Panc1 (cell line): ENCODE results near the gene CUEDC1. TPM values are rescaled to one million over a fixed set of nuclear protein-coding genes. Genes with fewer than 3 reads are reported as not detected.

Experiments used
- ATAC-seq: fragments of 200-7000 bp; cut with Tn5 transposase; 2 replicates; pipeline ENCODE4 v1.9.1; 2020; ENCODE audit warnings: mild to moderate bottlenecking, moderate library complexity
- BruUV-seq: library from RNA; stranded (reverse); fragments of 400-500 nt; replicated peaks from 2 replicates; lab custom pipeline; 2021; lab: Mats Ljungman, UMichigan
- CTCF ChIA-PET: fragments of 300-600 bp; sonication (Branson Sonifier 250); formaldehyde crosslinking; loops from one replicate; lab custom pipeline; 2022; ENCODE audit warnings: antibody characterized with exemption; lab: Charles Lee
- POLR2A ChIA-PET: fragments of 300-600 bp; sonication (Branson Sonifier 250); formaldehyde crosslinking; loops from one replicate; lab custom pipeline; 2022; ENCODE audit warnings: antibody characterized with exemption; lab: Charles Lee
- DNase-seq: peaks from one replicate; pipeline ENCODE4 v3.0.0-alpha.2; 2010; ENCODE audit warnings: low read depth, low spot score
- H3K27ac ChIP-seq: 2 replicates; pipeline ENCODE4 v1.5.1; 2011; ENCODE audit warnings: mild to moderate bottlenecking, low read length, inconsistent platforms
- H3K27me3 ChIP-seq: fragments of 200-500 bp; sonication (Bioruptor generic); 2 replicates; pipeline ENCODE4 v1.6.0; 2014; ENCODE audit warnings: low read length, inconsistent platforms; ENCODE audit not compliant: control insufficient read depth, insufficient read depth
- H3K36me3 ChIP-seq: fragments of 200-500 bp; sonication (Bioruptor generic); 2 replicates; pipeline ENCODE4 v1.5.1; 2014; ENCODE audit warnings: inconsistent platforms, mild to moderate bottlenecking, low read length, moderate library complexity; ENCODE audit not compliant: control insufficient read depth, insufficient read depth
- H3K4me1 ChIP-seq: 2 replicates; pipeline ENCODE4 v1.5.1; 2011; ENCODE audit warnings: inconsistent platforms, mild to moderate bottlenecking, low read length, moderate library complexity; ENCODE audit not compliant: control insufficient read depth, insufficient read depth
- H3K4me3 ChIP-seq, 2 experiments: 2 replicates each; pipeline ENCODE4 v1.5.1; 2011 to 2012; ENCODE audit warnings: low read depth in 2 of 2, low read length in 2 of 2, mild to moderate bottlenecking in 2 of 2, inconsistent platforms in 1 of 2, moderate library complexity in 1 of 2
- H3K9me3 ChIP-seq: fragments of 200-500 bp; sonication (Bioruptor generic); 2 replicates; pipeline ENCODE4 v1.5.1; 2014; ENCODE audit warnings: low read depth, mild to moderate bottlenecking, inconsistent platforms, low read length, moderate library complexity; ENCODE audit not compliant: control insufficient read depth, insufficient read depth
- POLR2AphosphoS5 ChIP-seq: IDR thresholded peaks from 2 replicates; pipeline ENCODE4 v1.6.1; 2012; ENCODE audit warnings: mild to moderate bottlenecking, low read depth, low read length, moderate library complexity
- SIN3A ChIP-seq: IDR thresholded peaks from 2 replicates; pipeline ENCODE4 v1.6.1; 2012; ENCODE audit warnings: low read depth, mild to moderate bottlenecking, low read length, moderate library complexity, borderline replicate concordance; ENCODE audit not compliant: insufficient read depth
- TCF7L2 ChIP-seq: IDR thresholded peaks from 2 replicates; pipeline ENCODE4 v1.6.1; 2011; ENCODE audit warnings: mild to moderate bottlenecking, low read depth, low read length, inconsistent platforms
- in situ Hi-C: cut with HindIII; loops from 2 replicates; pipeline ENCODE4 v1.10.0; 2016; ENCODE audit warnings: low sequenced_read_pairs, low pct_unique_long_range_greater_than_20kb
- intact Hi-C: fragments of 100-400 bp; cut with micrococcal nuclease; formaldehyde crosslinking; loops from one replicate; pipeline ENCODE4 v1.10.0; 2022; ENCODE audit not compliant: unreplicated experiment
- total RNA-seq: library from RNA; stranded (reverse); gene quantifications from one replicate; pipeline ENCODE4 v1.2.1, GENCODE V29; 2021; ENCODE audit not compliant: unreplicated experiment
- TF ChIP-seq, protein P1 (sequence below): fragments of 450-650 bp; IDR thresholded peaks from 2 replicates; pipeline ENCODE4 v1.5.1; 2017; ENCODE audit warnings: mild to moderate bottlenecking
- TF ChIP-seq, protein P2 (sequence below), 2 experiments: IDR thresholded peaks; 2 replicates each; pipeline ENCODE4 v1.6.1; 2011 to 2012; ENCODE audit warnings: low read depth in 2 of 2, control low read depth in 1 of 2, low read length in 1 of 2, mild to moderate bottlenecking in 1 of 2, moderate library complexity in 1 of 2; ENCODE audit not compliant: insufficient read depth in 1 of 2

The CUEDC1 gene
- total RNA-seq, 1 experiment from 2014 or later: 103 TPM

DNA sequence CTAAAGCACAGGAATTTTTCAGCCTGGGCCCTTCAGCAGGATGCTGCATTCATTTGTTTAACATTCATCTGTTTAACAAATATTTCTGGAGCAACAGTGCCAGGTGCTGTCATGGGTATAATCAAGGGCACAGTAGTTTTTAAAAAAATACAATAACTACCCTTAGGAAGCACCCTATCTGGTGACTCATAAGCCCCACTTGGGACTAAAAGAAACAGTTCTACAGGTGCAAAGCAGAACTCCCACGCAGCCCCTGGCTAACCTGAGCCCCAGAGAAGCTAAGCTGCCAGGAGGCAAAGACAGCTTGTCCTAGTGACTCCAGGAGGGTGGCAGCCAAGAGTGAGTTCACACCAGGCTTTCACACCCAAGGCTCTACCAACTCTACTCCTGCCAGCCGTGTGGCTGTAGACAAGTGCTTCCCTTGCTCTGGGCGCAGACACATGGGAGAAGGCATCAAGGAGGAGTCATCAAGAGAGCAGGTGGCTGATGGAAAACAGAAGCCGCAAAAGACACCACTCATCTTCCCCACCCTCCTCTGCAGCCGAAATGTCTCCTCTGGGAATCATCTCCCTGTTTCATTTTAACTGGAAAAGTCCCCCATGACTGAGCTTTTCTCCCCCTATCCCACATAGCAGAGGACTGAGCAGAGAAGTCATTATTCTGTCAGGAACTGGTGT is 14.4 kb downstream of the CUEDC1 start:
- Histone ChIP-seq H3K36me3 (no peaks in the 10 kb centered on the region), H3K9me3 (no peaks in the 10 kb centered on the region), H3K4me1 (peaks cover 81% of the 10 kb centered on the region), H3K27ac (peak overlapping the region; percentile 76), H3K27me3 (no peaks in the 10 kb centered on the region), H3K4me3 (no peak overlapping the region; a peak in 1 of 4 replicates)
- ChIA-PET POLR2A (interaction anchor here (0.6 kb wide), 1 partner anchor 498 kb away, joined by 3 read pairs; no protein-coding TSS in a partner anchor), CTCF (interaction anchor here (0.6 kb wide), 1 partner anchor 81 kb away, joined by 5 read pairs; no protein-coding TSS in a partner anchor)
- ATAC-seq (peak; percentile 40), DNase-seq (no peak)
- intact Hi-C loops (no loop called here), in situ Hi-C loops (no loop called here)
- no peak for TF ChIP-seq POLR2AphosphoS5
- TF ChIP-seq, protein P1, sequence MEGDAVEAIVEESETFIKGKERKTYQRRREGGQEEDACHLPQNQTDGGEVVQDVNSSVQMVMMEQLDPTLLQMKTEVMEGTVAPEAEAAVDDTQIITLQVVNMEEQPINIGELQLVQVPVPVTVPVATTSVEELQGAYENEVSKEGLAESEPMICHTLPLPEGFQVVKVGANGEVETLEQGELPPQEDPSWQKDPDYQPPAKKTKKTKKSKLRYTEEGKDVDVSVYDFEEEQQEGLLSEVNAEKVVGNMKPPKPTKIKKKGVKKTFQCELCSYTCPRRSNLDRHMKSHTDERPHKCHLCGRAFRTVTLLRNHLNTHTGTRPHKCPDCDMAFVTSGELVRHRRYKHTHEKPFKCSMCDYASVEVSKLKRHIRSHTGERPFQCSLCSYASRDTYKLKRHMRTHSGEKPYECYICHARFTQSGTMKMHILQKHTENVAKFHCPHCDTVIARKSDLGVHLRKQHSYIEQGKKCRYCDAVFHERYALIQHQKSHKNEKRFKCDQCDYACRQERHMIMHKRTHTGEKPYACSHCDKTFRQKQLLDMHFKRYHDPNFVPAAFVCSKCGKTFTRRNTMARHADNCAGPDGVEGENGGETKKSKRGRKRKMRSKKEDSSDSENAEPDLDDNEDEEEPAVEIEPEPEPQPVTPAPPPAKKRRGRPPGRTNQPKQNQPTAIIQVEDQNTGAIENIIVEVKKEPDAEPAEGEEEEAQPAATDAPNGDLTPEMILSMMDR: no peak
- TF ChIP-seq TCF7L2: no peak
- TF ChIP-seq SIN3A: no peak
- no TSS peak for BruUV-seq

DNA sequence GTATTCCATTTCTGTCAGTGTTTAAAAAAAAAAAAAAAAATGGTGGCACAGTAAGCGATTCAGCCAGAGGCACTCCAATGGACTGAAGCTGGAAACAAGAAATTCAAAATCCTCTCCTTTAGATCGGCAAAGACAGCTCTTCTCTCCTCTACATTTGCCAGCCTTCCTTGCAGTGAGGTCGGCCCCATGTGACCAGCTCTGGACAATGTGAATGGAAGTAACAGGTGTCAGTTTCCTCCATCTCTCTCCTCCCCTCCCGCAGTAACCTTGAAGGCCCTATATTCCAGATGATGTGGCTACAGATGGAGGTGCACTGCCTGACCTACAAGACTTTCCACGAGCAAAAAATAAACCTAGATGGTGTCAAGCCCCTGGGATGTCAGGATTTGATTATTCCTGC is 15.0 kb downstream of the CUEDC1 start:
- TF ChIP-seq SIN3A (no peak), TCF7L2 (no peak), POLR2AphosphoS5 (no peak)
- TF ChIP-seq, protein P1: no peak
- TF ChIP-seq, protein P2, sequence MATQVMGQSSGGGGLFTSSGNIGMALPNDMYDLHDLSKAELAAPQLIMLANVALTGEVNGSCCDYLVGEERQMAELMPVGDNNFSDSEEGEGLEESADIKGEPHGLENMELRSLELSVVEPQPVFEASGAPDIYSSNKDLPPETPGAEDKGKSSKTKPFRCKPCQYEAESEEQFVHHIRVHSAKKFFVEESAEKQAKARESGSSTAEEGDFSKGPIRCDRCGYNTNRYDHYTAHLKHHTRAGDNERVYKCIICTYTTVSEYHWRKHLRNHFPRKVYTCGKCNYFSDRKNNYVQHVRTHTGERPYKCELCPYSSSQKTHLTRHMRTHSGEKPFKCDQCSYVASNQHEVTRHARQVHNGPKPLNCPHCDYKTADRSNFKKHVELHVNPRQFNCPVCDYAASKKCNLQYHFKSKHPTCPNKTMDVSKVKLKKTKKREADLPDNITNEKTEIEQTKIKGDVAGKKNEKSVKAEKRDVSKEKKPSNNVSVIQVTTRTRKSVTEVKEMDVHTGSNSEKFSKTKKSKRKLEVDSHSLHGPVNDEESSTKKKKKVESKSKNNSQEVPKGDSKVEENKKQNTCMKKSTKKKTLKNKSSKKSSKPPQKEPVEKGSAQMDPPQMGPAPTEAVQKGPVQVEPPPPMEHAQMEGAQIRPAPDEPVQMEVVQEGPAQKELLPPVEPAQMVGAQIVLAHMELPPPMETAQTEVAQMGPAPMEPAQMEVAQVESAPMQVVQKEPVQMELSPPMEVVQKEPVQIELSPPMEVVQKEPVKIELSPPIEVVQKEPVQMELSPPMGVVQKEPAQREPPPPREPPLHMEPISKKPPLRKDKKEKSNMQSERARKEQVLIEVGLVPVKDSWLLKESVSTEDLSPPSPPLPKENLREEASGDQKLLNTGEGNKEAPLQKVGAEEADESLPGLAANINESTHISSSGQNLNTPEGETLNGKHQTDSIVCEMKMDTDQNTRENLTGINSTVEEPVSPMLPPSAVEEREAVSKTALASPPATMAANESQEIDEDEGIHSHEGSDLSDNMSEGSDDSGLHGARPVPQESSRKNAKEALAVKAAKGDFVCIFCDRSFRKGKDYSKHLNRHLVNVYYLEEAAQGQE (IDR thresholded peaks at IDR 0.05; ENCODE audit: insufficient read depth in 1 of 2, low read depth in 2 of 2, low read length in 1 of 2): no peak

More for the DNA sequence above, 15.0 kb downstream of the CUEDC1 start:
- Histone ChIP-seq H3K36me3 (no peaks in the 10 kb centered on the region), H3K9me3 (no peaks in the 10 kb centered on the region), H3K27ac (peak overlapping the region; percentile 76), H3K27me3 (no peaks in the 10 kb centered on the region), H3K4me1 (peaks cover 81% of the 10 kb centered on the region), H3K4me3 (no peak overlapping the region)
- DNase-seq (no peak), ATAC-seq (peak; percentile 22; the same call in 1 of the 2 replicates)
- ChIA-PET POLR2A (interaction anchor here (0.6 to 1.0 kb wide), 3 partner anchors 14 to 498 kb away, joined by 3 to 8 read pairs (median 3); no protein-coding TSS in a partner anchor), CTCF (interaction anchor here (0.6 to 0.7 kb wide), 2 partner anchors 8 to 48 kb away, joined by 6 to 9 read pairs; no protein-coding TSS in a partner anchor)
- intact Hi-C loops (no loop called here), in situ Hi-C loops (no loop called here)
- no TSS peak for BruUV-seq
